ENCODE measurements around the gene CHRNA3.

CHRNA3 gene

GRCh38 chr15:78634210-78635145, 13.7 kb upstream of the CHRNA3 start:
- no peak overlapping the region for H3K9ac ChIP-seq (ENCODE audit: low read length)
- peaks cover 14% of the 10 kb centered on the region for H3K9me3 ChIP-seq (ENCODE audit: control insufficient read depth, low read length)
- peaks cover 37% of the 10 kb centered on the region for H3K27me3 ChIP-seq (replicated peaks; ENCODE audit: control insufficient read depth, insufficient read depth, low read length)
- H3K4me1 ChIP-seq (ENCODE audit: control insufficient read depth, insufficient read depth, low read length): no peaks in the 10 kb centered on the region
- DNase-seq (ENCODE audit: low read depth): no peak
- H3K36me3 ChIP-seq (ENCODE audit: control insufficient read depth, insufficient read depth, low read length, severe bottlenecking): no peaks in the 10 kb centered on the region
- H3K4me3 ChIP-seq (ENCODE audit: low read length): no peak overlapping the region

GRCh38 chr15:78633348-78633747, 12.6 kb upstream of the CHRNA3 start:
- H3K9me3 ChIP-seq (ENCODE audit: control insufficient read depth, low read length): peaks cover 14% of the 10 kb centered on the region
- no peak overlapping the region for H3K9ac ChIP-seq (ENCODE audit: low read length)
- H3K4me1 ChIP-seq (ENCODE audit: control insufficient read depth, insufficient read depth, low read length): no peaks in the 10 kb centered on the region
- H3K36me3 ChIP-seq (ENCODE audit: control insufficient read depth, insufficient read depth, low read length, severe bottlenecking): no peaks in the 10 kb centered on the region
- no peak for DNase-seq (ENCODE audit: low read depth)
- peaks cover 48% of the 10 kb centered on the region for H3K27me3 ChIP-seq (replicated peaks; ENCODE audit: control insufficient read depth, insufficient read depth, low read length)
- H3K4me3 ChIP-seq (ENCODE audit: low read length): no peak overlapping the region

DNA sequence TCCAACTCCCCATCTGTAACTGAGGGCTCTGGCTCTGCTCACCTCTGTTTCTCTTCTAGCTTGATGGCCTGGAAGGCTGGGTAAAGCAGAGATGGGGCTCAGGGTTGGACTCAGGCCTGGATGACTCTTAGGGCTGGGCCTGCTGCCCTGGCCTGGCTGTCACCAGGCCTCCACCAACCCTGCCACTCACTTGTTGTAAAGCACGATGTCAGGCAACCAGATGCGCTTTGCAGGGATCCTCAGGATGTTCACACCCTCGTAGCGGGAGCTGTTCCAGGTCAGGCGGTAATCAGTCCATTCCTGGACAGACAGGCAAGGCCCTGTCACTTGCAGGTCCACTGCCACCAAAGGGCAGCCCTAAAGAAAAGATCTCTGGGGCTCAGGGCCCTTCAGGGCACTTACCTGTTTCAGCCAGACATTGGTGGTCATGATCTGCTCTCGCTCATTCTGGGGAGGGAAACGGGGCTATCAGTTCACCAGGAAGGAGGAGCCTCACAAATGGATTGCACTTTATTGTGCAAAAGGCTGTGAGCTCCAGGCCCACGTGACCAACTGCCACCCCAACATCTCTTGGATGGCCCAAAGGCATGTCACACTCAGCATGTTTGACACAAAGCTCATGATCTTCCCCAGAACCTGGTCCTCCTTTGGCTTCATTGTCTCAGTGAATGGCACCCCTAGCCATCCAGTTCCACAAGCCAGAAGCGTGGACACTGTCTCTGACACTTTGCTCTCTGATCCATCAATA, 10.3 kb upstream of the CHRNA3 start:
- Histone ChIP-seq H3K4me1 (ENCODE audit: control insufficient read depth, insufficient read depth, low read length) (no peaks in the 10 kb centered on the region), H3K9me3 (ENCODE audit: control insufficient read depth, low read length) (peaks cover 14% of the 10 kb centered on the region)
- DNase-seq (ENCODE audit: low read depth): no peak

GRCh38 chr15:78629716-78630065, 8.9 kb upstream of the CHRNA3 start:
- H3K36me3 ChIP-seq (ENCODE audit: control insufficient read depth, insufficient read depth, low read length, severe bottlenecking): no peaks in the 10 kb centered on the region
- H3K27me3 ChIP-seq (replicated peaks; ENCODE audit: control insufficient read depth, insufficient read depth, low read length): peaks cover 61% of the 10 kb centered on the region
- no peak for DNase-seq (ENCODE audit: low read depth)
- no peak overlapping the region for H3K4me3 ChIP-seq (ENCODE audit: low read length)
- no peak overlapping the region for H3K9ac ChIP-seq (ENCODE audit: low read length)
- no peaks in the 10 kb centered on the region for H3K4me1 ChIP-seq (ENCODE audit: control insufficient read depth, insufficient read depth, low read length)
- H3K9me3 ChIP-seq (ENCODE audit: control insufficient read depth, low read length): peaks cover 14% of the 10 kb centered on the region

More for the DNA sequence above, 10.3 kb upstream of the CHRNA3 start:
- Histone ChIP-seq H3K36me3 (ENCODE audit: control insufficient read depth, insufficient read depth, low read length, severe bottlenecking) (no peaks in the 10 kb centered on the region), H3K4me3 (ENCODE audit: low read length) (no peak overlapping the region), H3K27me3 (replicated peaks; ENCODE audit: control insufficient read depth, insufficient read depth, low read length) (peaks cover 51% of the 10 kb centered on the region), H3K9ac (ENCODE audit: low read length) (no peak overlapping the region)

GRCh38 chr15:78629031-78629715, 8.4 kb upstream of the CHRNA3 start:
- no peak for DNase-seq (ENCODE audit: low read depth)
- no peaks in the 10 kb centered on the region for H3K36me3 ChIP-seq (ENCODE audit: control insufficient read depth, insufficient read depth, low read length, severe bottlenecking)
- H3K9ac ChIP-seq (ENCODE audit: low read length): no peak overlapping the region
- H3K9me3 ChIP-seq (ENCODE audit: control insufficient read depth, low read length): peaks cover 14% of the 10 kb centered on the region
- H3K4me1 ChIP-seq (ENCODE audit: control insufficient read depth, insufficient read depth, low read length): no peaks in the 10 kb centered on the region
- H3K27me3 ChIP-seq (replicated peaks; ENCODE audit: control insufficient read depth, insufficient read depth, low read length): peaks cover 61% of the 10 kb centered on the region
- H3K4me3 ChIP-seq (ENCODE audit: low read length): no peak overlapping the region

DNA sequence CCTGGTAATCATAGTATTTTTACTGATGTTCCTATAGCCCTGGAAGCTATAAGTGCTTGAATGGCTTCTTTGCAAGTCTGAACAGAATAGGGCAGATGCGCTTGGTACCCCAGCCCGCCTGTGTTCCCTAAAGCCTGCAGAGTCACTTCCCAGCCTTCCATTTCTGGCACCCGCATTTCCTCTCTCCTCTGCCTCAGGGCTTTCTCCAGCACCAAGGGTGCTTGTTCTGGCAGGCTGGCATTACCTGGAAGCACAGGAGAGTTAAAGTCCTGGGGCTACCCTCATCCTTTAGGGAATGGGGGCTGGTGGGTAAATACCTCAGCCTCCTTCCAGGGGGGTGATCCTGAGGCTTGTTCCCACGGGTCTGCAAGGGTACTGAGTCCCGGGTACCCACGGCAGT, 7.4 kb upstream of the CHRNA3 start:
- H3K36me3 ChIP-seq (ENCODE audit: control insufficient read depth, insufficient read depth, low read length, severe bottlenecking): no peaks in the 10 kb centered on the region
- H3K9me3 ChIP-seq (ENCODE audit: control insufficient read depth, low read length): peaks cover 8% of the 10 kb centered on the region
- no peak for DNase-seq (ENCODE audit: low read depth)
- H3K4me3 ChIP-seq (ENCODE audit: low read length): no peak overlapping the region
- peaks cover 61% of the 10 kb centered on the region for H3K27me3 ChIP-seq (replicated peaks; ENCODE audit: control insufficient read depth, insufficient read depth, low read length)
- no peak overlapping the region for H3K9ac ChIP-seq (ENCODE audit: low read length)
- no peaks in the 10 kb centered on the region for H3K4me1 ChIP-seq (ENCODE audit: control insufficient read depth, insufficient read depth, low read length)

DNA sequence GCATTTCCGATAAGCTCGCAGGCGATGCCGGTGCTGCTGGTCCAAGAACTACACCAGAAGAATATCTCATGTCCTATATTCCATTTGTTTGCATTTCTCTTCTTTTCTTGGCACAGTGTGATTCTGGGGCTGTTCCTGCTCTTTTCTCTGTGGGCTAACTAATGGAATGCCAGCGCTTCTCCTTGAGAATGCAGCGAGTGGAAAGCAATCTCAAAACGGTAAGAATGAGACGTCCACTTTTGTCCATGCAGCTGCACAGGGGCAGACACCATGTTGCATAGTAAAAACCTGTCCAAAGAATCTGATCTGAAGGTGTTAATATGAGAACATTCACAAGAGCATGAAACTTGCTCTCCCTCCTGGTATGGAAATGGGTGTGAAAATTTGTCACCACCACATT, 6.6 kb upstream of the CHRNA3 start:
- Histone ChIP-seq H3K36me3 (ENCODE audit: control insufficient read depth, insufficient read depth, low read length, severe bottlenecking) (no peaks in the 10 kb centered on the region), H3K9me3 (ENCODE audit: control insufficient read depth, low read length) (no peaks in the 10 kb centered on the region), H3K4me1 (ENCODE audit: control insufficient read depth, insufficient read depth, low read length) (no peaks in the 10 kb centered on the region), H3K4me3 (ENCODE audit: low read length) (no peak overlapping the region), H3K27me3 (replicated peaks; ENCODE audit: control insufficient read depth, insufficient read depth, low read length) (peaks cover 65% of the 10 kb centered on the region), H3K9ac (ENCODE audit: low read length) (no peak overlapping the region)
- DNase-seq (ENCODE audit: low read depth): no peak

DNA sequence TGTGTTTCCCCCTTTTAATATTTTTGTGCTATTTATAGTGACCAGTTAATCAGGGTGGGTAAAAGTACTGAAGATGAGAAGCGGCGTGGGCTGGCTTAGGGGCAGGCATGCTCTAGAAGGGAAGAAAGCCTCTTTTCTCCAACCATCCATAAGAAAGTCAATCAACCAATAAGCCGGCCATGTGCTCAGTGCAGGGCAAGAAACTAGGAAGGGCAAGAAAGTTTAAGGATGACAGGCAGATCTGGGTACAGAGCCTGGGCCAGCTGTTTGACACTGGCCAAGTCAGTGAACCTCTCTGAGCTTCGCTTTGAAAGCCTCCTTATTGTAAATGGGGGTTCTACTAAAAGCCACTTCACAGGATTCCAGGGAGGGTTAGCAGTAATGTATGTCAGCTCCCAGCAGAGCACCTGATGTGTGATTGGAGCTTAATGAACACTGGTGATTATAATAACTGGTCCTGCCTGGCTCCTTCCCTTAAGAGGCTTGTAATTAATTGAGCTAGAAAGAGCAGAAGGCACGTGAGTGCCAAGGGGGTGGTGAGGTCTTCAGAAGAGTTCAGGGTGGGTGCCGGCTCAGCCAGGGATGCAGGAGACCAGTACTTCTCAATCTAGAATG, 5.7 kb upstream of the CHRNA3 start:
- no peaks in the 10 kb centered on the region for H3K9me3 ChIP-seq (ENCODE audit: control insufficient read depth, low read length)
- H3K27me3 ChIP-seq (replicated peaks; ENCODE audit: control insufficient read depth, insufficient read depth, low read length): peaks cover 70% of the 10 kb centered on the region
- H3K9ac ChIP-seq (ENCODE audit: low read length): no peak overlapping the region
- no peaks in the 10 kb centered on the region for H3K36me3 ChIP-seq (ENCODE audit: control insufficient read depth, insufficient read depth, low read length, severe bottlenecking)
- DNase-seq (ENCODE audit: low read depth): no peak
- H3K4me1 ChIP-seq (ENCODE audit: control insufficient read depth, insufficient read depth, low read length): no peaks in the 10 kb centered on the region
- H3K4me3 ChIP-seq (ENCODE audit: low read length): no peak overlapping the region

DNA sequence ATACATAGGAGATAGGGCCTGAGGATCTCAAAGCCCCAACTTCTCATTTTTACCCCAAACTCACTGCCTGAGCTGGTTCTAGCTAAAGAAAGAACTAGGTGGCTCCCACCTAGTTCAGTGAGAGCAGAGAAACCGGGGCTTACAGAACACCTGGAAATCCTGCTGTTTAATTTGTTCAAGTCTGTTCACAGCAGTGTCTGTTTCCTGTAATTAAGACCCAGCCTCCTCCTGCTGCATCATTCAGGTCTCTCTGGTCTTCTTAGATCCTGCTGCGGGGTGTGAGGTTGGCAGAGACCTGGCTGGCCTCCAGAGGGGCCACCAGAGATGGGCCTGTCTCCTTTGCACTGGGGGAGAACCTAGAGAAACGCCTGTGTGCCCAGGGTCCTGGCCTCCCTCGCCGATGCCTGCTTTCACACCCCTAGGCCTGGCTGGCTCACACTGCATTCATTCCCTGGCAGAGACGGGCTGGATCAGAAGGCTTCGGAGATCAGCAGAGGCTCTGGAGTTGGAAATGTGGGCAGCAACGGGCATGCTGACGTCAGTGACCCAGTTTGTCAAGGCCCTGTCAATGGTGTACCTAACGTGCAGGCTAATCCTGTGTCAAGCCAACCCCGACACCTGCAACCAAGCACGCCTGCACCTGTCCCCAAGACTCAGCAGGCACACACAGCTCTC, 4.9 kb upstream of the CHRNA3 start:
- peaks cover 74% of the 10 kb centered on the region for H3K27me3 ChIP-seq (replicated peaks; ENCODE audit: control insufficient read depth, insufficient read depth, low read length)
- no peak for DNase-seq (ENCODE audit: low read depth)
- no peaks in the 10 kb centered on the region for H3K36me3 ChIP-seq (ENCODE audit: control insufficient read depth, insufficient read depth, low read length, severe bottlenecking)
- no peak overlapping the region for H3K9ac ChIP-seq (ENCODE audit: low read length)
- H3K9me3 ChIP-seq (ENCODE audit: control insufficient read depth, low read length): no peaks in the 10 kb centered on the region
- no peaks in the 10 kb centered on the region for H3K4me1 ChIP-seq (ENCODE audit: control insufficient read depth, insufficient read depth, low read length)
- no peak overlapping the region for H3K4me3 ChIP-seq (ENCODE audit: low read length)

GRCh38 chr15:78624651-78625590, 4.1 kb upstream of the CHRNA3 start:
- Histone ChIP-seq H3K36me3 (ENCODE audit: control insufficient read depth, insufficient read depth, low read length, severe bottlenecking) (no peaks in the 10 kb centered on the region), H3K4me3 (ENCODE audit: low read length) (no peak overlapping the region), H3K27me3 (replicated peaks; ENCODE audit: control insufficient read depth, insufficient read depth, low read length) (peaks cover 80% of the 10 kb centered on the region), H3K9me3 (ENCODE audit: control insufficient read depth, low read length) (no peaks in the 10 kb centered on the region), H3K4me1 (ENCODE audit: control insufficient read depth, insufficient read depth, low read length) (peaks cover 5% of the 10 kb centered on the region), H3K9ac (ENCODE audit: low read length) (no peak overlapping the region)
- no peak for DNase-seq (ENCODE audit: low read depth)

Data from adipocyte (in vitro differentiated cells).